ENCODE data around the gene IL23A.

GRCh38 chr12:56350662-56351061 is 12.0 kb downstream of the IL23A start:
- TF ChIP-seq CTCF (IDR thresholded peaks at IDR 0.05; ENCODE audit: insufficient read depth, low read length), result no peak
- no peak for TF ChIP-seq REST (IDR thresholded peaks at IDR 0.05; ENCODE audit: insufficient replicate concordance, low read depth)
- TF ChIP-seq POLR2AphosphoS5 (IDR thresholded peaks at IDR 0.05; ENCODE audit: low read depth), result no peak
- TF ChIP-seq GABPA (IDR thresholded peaks at IDR 0.05; ENCODE audit: low read depth), result no peak

Measured in HL-60 (cell line).